Renal cortical epithelial cell (primary cell): Measurements from ENCODE around the gene ATPAF1. TPM values are rescaled to one million over a fixed set of nuclear protein-coding genes. Genes with fewer than 3 reads are reported as not detected.

Source experiments
- DNase-seq: peaks from one replicate; pipeline ENCODE4 v3.0.0-alpha.2; 2011; ENCODE audit warnings: low read depth
- total RNA-seq: library from RNA; depleted of rRNA; stranded (reverse); fragments of >200 nt; gene quantifications from 2 replicates; pipeline ENCODE4 v1.2.3, GENCODE V29; 2014

Gene ATPAF1
- total RNA-seq, 1 donor from 2014 or later, result 49.9 TPM

- no peak for DNase-seq
Observed at GRCh38 chr1:46650491-46650890, 17.7 kb downstream of the ATPAF1 start.

GRCh38 chr1:46649764-46650163 is 18.4 kb downstream of the ATPAF1 start:
- no peak for DNase-seq

- no peak for DNase-seq
Observed at GRCh38 chr1:46647611-46648010, 20.6 kb downstream of the ATPAF1 start.

GRCh38 chr1:46646844-46647243 is 21.3 kb downstream of the ATPAF1 start:
- no peak for DNase-seq

- no peak for DNase-seq
Observed at GRCh38 chr1:46646331-46646730, 21.8 kb downstream of the ATPAF1 start.

GRCh38 chr1:46645815-46646214 is 22.3 kb downstream of the ATPAF1 start:
- no peak for DNase-seq

- peak; percentile 95 for DNase-seq
Observed at GRCh38 chr1:46643368-46643775, 24.8 kb downstream of the ATPAF1 start.

GRCh38 chr1:46642115-46642680 is 26.0 kb downstream of the ATPAF1 start:
- no peak for DNase-seq

GRCh38 chr1:46639547-46639946 is 28.6 kb downstream of the ATPAF1 start:
- no peak for DNase-seq

- peak; percentile 77 for DNase-seq
Observed at GRCh38 chr1:46638921-46639320, 29.2 kb downstream of the ATPAF1 start.

GRCh38 chr1:46637444-46638083 is 30.6 kb downstream of the ATPAF1 start:
- DNase-seq, result no peak

GRCh38 chr1:46635205-46635604 is 33.0 kb downstream of the ATPAF1 start:
- no peak for DNase-seq

GRCh38 chr1:46630719-46631118 is 37.4 kb downstream of the ATPAF1 start:
- no peak for DNase-seq

GRCh38 chr1:46623743-46624644 is 44.2 kb downstream of the ATPAF1 start:
- no peak for DNase-seq

GRCh38 chr1:46622344-46622743 is 45.8 kb downstream of the ATPAF1 start:
- DNase-seq, result peak; percentile 32

GRCh38 chr1:46621930-46622329 is 46.2 kb downstream of the ATPAF1 start:
- no peak for DNase-seq

GRCh38 chr1:46619656-46620258 is 48.4 kb downstream of the ATPAF1 start:
- DNase-seq, result no peak

GRCh38 chr1:46618754-46619415 is 49.3 kb downstream of the ATPAF1 start:
- no peak for DNase-seq

- no peak for DNase-seq
Observed at GRCh38 chr1:46617833-46618232, 50.3 kb downstream of the ATPAF1 start.

- DNase-seq, result peak; percentile 30
Observed at GRCh38 chr1:46617108-46617800, 50.9 kb downstream of the ATPAF1 start.
